GM23338 (cell line): ENCODE data around the gene HSFX2. TPM values are rescaled to one million over a fixed set of nuclear protein-coding genes. Genes with fewer than 3 reads are reported as not detected.
"Not testable (repeated sequence)": the region's sequence is repeated elsewhere in the genome, so short reads cannot be mapped to it uniquely, and the experiment has no call there.

ENCODE experiments used
- ATAC-seq: fragments of 200-7000 bp; cut with Tn5 transposase; 3 replicates; pipeline ENCODE4 v1.9.1; 2020
- DNase-seq: peaks from one replicate; pipeline ENCODE4 v3.0.0-alpha.2; 2015; ENCODE audit warnings: low spot score
- H2AFZ ChIP-seq: fragments of 200-600 bp; sonication (generic); 2 replicates; pipeline ENCODE4 v1.8.0; 2016; ENCODE audit warnings: antibody characterized with exemption, mild to moderate bottlenecking, moderate library complexity
- H3F3A ChIP-seq: fragments of 200-600 bp; sonication (generic); replicated peaks from 2 replicates; pipeline ENCODE4 v1.8.0; 2017; ENCODE audit warnings: antibody characterized with exemption, mixed run types, low read depth
- H3K27ac ChIP-seq: fragments of 200-600 bp; sonication (generic); 2 replicates; pipeline ENCODE4 v1.6.1; 2016; ENCODE audit warnings: low read depth
- H3K27me3 ChIP-seq: fragments of 200-600 bp; sonication (generic); 2 replicates; pipeline ENCODE4 v1.8.0; 2016; ENCODE audit warnings: mild to moderate bottlenecking, mixed run types, moderate library complexity; ENCODE audit not compliant: insufficient read depth
- H3K36me3 ChIP-seq: fragments of 200-600 bp; sonication (generic); 2 replicates; pipeline ENCODE4 v1.8.0; 2016; ENCODE audit warnings: mild to moderate bottlenecking; ENCODE audit not compliant: insufficient read depth
- H3K4me1 ChIP-seq: fragments of 200-600 bp; sonication (generic); 2 replicates; pipeline ENCODE4 v1.8.0; 2016; ENCODE audit warnings: mild to moderate bottlenecking, moderate library complexity; ENCODE audit not compliant: insufficient read depth
- H3K4me2 ChIP-seq: fragments of 200-600 bp; sonication (generic); 2 replicates; pipeline ENCODE4 v1.7.1; 2017; ENCODE audit warnings: mixed run types
- H3K4me3 ChIP-seq: fragments of 200-600 bp; sonication (generic); 2 replicates; pipeline ENCODE4 v1.6.1; 2016; ENCODE audit warnings: mixed run types
- H3K79me2 ChIP-seq: fragments of 200-600 bp; sonication (generic); replicated peaks from 2 replicates; pipeline ENCODE4 v1.8.0; 2017; ENCODE audit warnings: mild to moderate bottlenecking; ENCODE audit not compliant: insufficient read depth
- H3K9me2 ChIP-seq: fragments of 200-600 bp; sonication (generic); 2 replicates; pipeline ENCODE4 v1.8.0; 2017; ENCODE audit not compliant: insufficient read depth
- H4K20me1 ChIP-seq: fragments of 200-600 bp; sonication (generic); replicated peaks from 2 replicates; pipeline ENCODE4 v1.8.0; 2017; ENCODE audit warnings: mild to moderate bottlenecking; ENCODE audit not compliant: insufficient read depth
- H3K27ac Mint-ChIP-seq: 2 replicates; pipeline ENCODE4 v1.8.0; 2020; ENCODE audit warnings: inconsistent platforms, mild to moderate bottlenecking, moderate library complexity, mixed read lengths
- H3K27me3 Mint-ChIP-seq: 3 replicates; pipeline ENCODE4 v1.8.0; 2022; ENCODE audit warnings: low read depth, mild to moderate bottlenecking, moderate library complexity, mixed read lengths, inconsistent platforms; ENCODE audit not compliant: insufficient read depth, poor library complexity
- H3K36me3 Mint-ChIP-seq: 3 replicates; pipeline ENCODE4 v1.8.0; 2021; ENCODE audit warnings: low read depth, mild to moderate bottlenecking, inconsistent platforms, moderate library complexity, mixed read lengths
- H3K4me1 Mint-ChIP-seq: 3 replicates; pipeline ENCODE4 v1.8.0; 2020; ENCODE audit warnings: mild to moderate bottlenecking, inconsistent platforms, mixed read lengths
- H3K4me3 Mint-ChIP-seq: 3 replicates; pipeline ENCODE4 v1.8.0; 2021; ENCODE audit warnings: moderate library complexity, mild to moderate bottlenecking, inconsistent platforms, mixed read lengths
- H3K9me3 Mint-ChIP-seq: 3 replicates; pipeline ENCODE4 v1.8.0; 2020; ENCODE audit warnings: moderate library complexity, mild to moderate bottlenecking, inconsistent platforms, mixed read lengths
- EZH2 ChIP-seq: fragments of 200-600 bp; sonication (generic); IDR thresholded peaks from one replicate; pipeline ENCODE4 v1.8.0; 2017; ENCODE audit warnings: antibody characterized with exemption, mild to moderate bottlenecking, low read depth; ENCODE audit not compliant: unreplicated experiment
- NANOG ChIP-seq: IDR thresholded peaks from 2 replicates; pipeline ENCODE4 v1.6.1; 2016; ENCODE audit warnings: antibody characterized with exemption, borderline replicate concordance
- ZNF331 ChIP-seq: fragments of 250-450 bp; sonication (Bioruptor Pico); IDR thresholded peaks from 2 replicates; pipeline ENCODE4 v1.5.0; 2020; ENCODE audit warnings: low read depth, mild to moderate bottlenecking, moderate library complexity
- polyA plus RNA-seq: library from polyadenylated mRNA; unstranded; fragments of >200 nt; fragmentation: Nextera tagmentation; extraction: Ambion mirVana; gene quantifications from 2 replicates; pipeline ENCODE4 v1.2.1, GENCODE V29; 2016
- total RNA-seq: library from RNA; depleted of rRNA; stranded (reverse); fragments of >200 nt; shearing (Covaris generic); gene quantifications from 2 replicates; pipeline ENCODE4 v1.2.3, GENCODE V29; 2014
- TF ChIP-seq, protein P1 (sequence below): fragments of 250-450 bp; sonication (Bioruptor Pico); IDR thresholded peaks from 2 replicates; pipeline ENCODE4 v1.5.0; 2020; ENCODE audit warnings: mild to moderate bottlenecking, moderate library complexity
- TF ChIP-seq, protein P2 (sequence below): IDR thresholded peaks from one replicate; pipeline ENCODE4 v1.6.1; 2018; ENCODE audit warnings: antibody characterized with exemption; ENCODE audit not compliant: unreplicated experiment

HSFX2 gene
- total and polyA plus RNA-seq, 2 experiments from 2014 or later, result 0.29 TPM; not detected in 1

- TF ChIP-seq, protein P1, sequence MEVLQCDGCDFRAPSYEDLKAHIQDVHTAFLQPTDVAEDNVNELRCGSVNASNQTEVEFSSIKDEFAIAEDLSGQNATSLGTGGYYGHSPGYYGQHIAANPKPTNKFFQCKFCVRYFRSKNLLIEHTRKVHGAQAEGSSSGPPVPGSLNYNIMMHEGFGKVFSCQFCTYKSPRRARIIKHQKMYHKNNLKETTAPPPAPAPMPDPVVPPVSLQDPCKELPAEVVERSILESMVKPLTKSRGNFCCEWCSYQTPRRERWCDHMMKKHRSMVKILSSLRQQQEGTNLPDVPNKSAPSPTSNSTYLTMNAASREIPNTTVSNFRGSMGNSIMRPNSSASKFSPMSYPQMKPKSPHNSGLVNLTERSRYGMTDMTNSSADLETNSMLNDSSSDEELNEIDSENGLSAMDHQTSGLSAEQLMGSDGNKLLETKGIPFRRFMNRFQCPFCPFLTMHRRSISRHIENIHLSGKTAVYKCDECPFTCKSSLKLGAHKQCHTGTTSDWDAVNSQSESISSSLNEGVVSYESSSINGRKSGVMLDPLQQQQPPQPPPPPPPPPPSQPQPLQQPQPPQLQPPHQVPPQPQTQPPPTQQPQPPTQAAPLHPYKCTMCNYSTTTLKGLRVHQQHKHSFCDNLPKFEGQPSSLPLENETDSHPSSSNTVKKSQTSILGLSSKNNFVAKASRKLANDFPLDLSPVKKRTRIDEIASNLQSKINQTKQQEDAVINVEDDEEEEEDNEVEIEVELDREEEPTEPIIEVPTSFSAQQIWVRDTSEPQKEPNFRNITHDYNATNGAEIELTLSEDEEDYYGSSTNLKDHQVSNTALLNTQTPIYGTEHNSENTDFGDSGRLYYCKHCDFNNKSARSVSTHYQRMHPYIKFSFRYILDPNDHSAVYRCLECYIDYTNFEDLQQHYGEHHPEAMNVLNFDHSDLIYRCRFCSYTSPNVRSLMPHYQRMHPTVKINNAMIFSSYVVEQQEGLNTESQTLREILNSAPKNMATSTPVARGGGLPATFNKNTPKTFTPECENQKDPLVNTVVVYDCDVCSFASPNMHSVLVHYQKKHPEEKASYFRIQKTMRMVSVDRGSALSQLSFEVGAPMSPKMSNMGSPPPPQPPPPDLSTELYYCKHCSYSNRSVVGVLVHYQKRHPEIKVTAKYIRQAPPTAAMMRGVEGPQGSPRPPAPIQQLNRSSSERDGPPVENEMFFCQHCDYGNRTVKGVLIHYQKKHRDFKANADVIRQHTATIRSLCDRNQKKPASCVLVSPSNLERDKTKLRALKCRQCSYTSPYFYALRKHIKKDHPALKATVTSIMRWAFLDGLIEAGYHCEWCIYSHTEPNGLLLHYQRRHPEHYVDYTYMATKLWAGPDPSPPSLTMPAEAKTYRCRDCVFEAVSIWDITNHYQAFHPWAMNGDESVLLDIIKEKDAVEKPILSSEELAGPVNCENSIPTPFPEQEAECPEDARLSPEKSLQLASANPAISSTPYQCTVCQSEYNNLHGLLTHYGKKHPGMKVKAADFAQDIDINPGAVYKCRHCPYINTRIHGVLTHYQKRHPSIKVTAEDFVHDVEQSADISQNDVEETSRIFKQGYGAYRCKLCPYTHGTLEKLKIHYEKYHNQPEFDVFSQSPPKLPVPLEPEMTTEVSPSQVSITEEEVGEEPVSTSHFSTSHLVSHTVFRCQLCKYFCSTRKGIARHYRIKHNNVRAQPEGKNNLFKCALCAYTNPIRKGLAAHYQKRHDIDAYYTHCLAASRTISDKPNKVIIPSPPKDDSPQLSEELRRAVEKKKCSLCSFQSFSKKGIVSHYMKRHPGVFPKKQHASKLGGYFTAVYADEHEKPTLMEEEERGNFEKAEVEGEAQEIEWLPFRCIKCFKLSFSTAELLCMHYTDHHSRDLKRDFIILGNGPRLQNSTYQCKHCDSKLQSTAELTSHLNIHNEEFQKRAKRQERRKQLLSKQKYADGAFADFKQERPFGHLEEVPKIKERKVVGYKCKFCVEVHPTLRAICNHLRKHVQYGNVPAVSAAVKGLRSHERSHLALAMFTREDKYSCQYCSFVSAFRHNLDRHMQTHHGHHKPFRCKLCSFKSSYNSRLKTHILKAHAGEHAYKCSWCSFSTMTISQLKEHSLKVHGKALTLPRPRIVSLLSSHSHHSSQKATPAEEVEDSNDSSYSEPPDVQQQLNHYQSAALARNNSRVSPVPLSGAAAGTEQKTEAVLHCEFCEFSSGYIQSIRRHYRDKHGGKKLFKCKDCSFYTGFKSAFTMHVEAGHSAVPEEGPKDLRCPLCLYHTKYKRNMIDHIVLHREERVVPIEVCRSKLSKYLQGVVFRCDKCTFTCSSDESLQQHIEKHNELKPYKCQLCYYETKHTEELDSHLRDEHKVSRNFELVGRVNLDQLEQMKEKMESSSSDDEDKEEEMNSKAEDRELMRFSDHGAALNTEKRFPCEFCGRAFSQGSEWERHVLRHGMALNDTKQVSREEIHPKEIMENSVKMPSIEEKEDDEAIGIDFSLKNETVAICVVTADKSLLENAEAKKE (CRISPR knock-in tag), result no peak
- TF ChIP-seq NANOG, result no peak
Observed at GRCh38 chrX:149610511-149610910, 15.4 kb upstream of the HSFX2 start (continued).

GRCh38 chrX:149607699-149608098 lies 12.6 kb upstream of the HSFX2 start:
- no peak overlapping the region for H2AFZ ChIP-seq
- no peaks in the 10 kb centered on the region for H3F3A ChIP-seq
- H3K9me2 ChIP-seq, result no peaks in the 10 kb centered on the region
- Mint-ChIP-seq H3K27ac (no peak overlapping the region), H3K9me3 (no peaks in the 10 kb centered on the region), H3K4me1 (peaks cover 7% of the 10 kb centered on the region; the same call in 1 of the 3 replicates), H3K36me3 (peaks cover 4% of the 10 kb centered on the region; the same call in 1 of the 3 replicates), H3K27me3 (peaks cover 6% of the 10 kb centered on the region), H3K4me3 (no peak overlapping the region)
- TF ChIP-seq ZNF331 (no peak), EZH2 (no peak)
- TF ChIP-seq, protein P2, sequence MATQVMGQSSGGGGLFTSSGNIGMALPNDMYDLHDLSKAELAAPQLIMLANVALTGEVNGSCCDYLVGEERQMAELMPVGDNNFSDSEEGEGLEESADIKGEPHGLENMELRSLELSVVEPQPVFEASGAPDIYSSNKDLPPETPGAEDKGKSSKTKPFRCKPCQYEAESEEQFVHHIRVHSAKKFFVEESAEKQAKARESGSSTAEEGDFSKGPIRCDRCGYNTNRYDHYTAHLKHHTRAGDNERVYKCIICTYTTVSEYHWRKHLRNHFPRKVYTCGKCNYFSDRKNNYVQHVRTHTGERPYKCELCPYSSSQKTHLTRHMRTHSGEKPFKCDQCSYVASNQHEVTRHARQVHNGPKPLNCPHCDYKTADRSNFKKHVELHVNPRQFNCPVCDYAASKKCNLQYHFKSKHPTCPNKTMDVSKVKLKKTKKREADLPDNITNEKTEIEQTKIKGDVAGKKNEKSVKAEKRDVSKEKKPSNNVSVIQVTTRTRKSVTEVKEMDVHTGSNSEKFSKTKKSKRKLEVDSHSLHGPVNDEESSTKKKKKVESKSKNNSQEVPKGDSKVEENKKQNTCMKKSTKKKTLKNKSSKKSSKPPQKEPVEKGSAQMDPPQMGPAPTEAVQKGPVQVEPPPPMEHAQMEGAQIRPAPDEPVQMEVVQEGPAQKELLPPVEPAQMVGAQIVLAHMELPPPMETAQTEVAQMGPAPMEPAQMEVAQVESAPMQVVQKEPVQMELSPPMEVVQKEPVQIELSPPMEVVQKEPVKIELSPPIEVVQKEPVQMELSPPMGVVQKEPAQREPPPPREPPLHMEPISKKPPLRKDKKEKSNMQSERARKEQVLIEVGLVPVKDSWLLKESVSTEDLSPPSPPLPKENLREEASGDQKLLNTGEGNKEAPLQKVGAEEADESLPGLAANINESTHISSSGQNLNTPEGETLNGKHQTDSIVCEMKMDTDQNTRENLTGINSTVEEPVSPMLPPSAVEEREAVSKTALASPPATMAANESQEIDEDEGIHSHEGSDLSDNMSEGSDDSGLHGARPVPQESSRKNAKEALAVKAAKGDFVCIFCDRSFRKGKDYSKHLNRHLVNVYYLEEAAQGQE, result no peak
- no peaks in the 10 kb centered on the region for H3K27me3 ChIP-seq
- H3K4me3 ChIP-seq, result no peak overlapping the region
- ATAC-seq, result no peak
- H3K4me1 ChIP-seq, result no peaks in the 10 kb centered on the region
- no peaks in the 10 kb centered on the region for H3K36me3 ChIP-seq
- no peaks in the 10 kb centered on the region for H4K20me1 ChIP-seq
- DNase-seq, result no peak
- H3K4me2 ChIP-seq, result no peak overlapping the region
- peaks cover 7% of the 10 kb centered on the region for H3K79me2 ChIP-seq
- H3K27ac ChIP-seq, result no peak overlapping the region

DNA sequence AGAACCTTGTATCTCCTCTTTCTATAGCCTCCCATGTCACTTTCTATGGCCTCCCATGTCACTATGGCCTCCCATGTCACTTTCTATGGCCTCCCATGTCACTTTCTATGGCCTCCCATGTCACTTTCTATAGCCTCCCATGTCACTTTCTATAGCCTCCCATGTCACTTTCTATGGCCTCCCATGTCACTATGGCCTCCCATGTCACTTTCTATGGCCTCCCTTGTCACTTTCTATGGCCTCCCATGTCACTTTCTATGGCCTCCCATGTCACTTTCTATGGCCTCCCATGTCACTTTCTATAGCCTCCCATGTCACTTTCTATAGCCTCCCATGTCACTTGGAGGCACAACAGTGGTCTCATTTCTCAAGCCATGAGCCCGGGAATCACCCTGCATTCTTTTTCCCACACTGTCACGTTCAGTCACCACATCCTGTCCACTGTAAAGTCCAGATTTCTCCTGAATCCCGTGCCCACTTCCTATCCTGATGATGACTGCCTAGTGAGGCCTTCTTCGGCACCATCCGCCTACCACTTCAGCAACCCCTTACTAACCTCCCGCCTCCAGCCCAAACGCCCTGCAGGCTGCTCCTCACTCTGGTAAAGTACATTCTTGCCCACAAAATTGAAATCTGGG lies 10.3 kb upstream of the HSFX2 start:
- H3K9me3 Mint-ChIP-seq, H3K4me3 ChIP-seq, H3K4me2 ChIP-seq, H3K79me2 ChIP-seq, H3K4me1 ChIP-seq, H3K9me2 ChIP-seq, H3K27ac Mint-ChIP-seq, H3K36me3 Mint-ChIP-seq, H3K27me3 Mint-ChIP-seq, H4K20me1 ChIP-seq, H3K27ac ChIP-seq, ATAC-seq, H3K4me1 Mint-ChIP-seq, H3F3A ChIP-seq, DNase-seq, H3K36me3 ChIP-seq, H3K27me3 ChIP-seq, H3K4me3 Mint-ChIP-seq, H2AFZ ChIP-seq: not testable (repeated sequence)
